Activated CD8-positive, alpha-beta memory T cell treated with anti-CD3 and anti-CD28 coated beads for 1 hour (primary cell): ENCODE data around the gene COTL1.
"Not testable (repeated sequence)": the region's sequence is repeated elsewhere in the genome, so short reads cannot be mapped to it uniquely, and the experiment has no call there.

Source experiments
- DNase-seq, 2 donors: peaks; one replicate each; pipeline ENCODE4 v3.0.0-alpha.2; 2020; ENCODE audit warnings: low read depth in 1 of 2; ENCODE audit errors: extremely low read depth in 1 of 2

Gene COTL1

DNA sequence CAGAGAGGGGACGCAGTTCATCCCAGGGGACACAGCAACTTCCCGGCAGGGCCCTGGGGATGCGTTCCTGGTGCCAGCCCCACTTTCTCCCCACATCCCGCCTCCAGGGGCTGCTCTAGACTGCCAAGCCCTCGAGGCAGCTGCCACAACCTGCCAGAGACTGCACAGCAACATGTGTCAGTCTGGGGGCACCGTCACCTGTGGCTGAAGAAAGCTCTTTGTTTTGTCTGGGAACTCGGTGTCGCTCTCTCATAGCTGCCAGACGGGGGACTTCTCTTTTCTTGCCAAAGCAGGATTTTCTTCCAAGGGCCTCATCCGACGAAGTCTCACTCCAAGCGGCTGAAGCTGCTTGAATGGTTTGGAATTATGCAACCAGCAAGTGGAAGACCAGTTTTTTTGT is 43.7 kb downstream of the COTL1 start:
- no peak for DNase-seq

DNA sequence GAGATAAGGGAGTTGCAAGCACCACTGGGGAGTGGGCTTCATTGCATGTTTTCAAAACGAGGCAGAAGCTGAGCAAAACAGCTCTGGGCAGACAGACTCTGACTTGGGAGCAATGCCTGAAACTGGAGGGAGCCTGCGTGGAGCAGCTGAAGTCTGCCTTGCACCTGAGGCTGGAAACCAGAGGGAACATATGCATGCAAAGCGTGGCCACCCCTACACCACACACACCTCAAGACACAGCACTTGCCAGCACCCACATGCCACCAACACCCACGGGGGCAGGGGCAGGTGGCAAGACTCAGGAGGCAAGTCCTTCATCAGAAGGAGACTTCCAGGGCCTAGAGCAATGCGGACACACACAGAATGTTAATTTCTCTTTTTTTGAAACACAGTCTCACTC is 45.8 kb downstream of the COTL1 start:
- no peak for DNase-seq

DNA sequence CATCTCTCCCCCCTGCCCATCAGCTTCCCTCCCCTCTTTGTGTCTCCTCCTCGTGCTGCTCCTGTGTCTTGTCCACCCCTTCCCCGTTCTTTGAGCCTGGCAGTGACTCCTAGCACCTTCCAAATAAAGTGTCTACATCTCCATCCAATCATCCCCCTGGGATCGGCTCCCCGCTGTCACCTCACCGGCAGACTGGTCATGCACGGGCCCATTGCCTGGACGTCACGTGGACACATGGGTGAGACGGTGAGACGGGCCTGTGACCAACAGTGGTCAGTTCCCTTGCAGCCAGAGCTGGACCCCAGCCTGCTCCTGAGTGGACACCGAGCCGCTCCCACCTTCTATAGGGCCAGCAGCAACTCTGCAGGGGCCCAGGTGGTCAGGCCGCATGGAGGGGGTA is 46.4 kb downstream of the COTL1 start:
- DNase-seq, result no peak

DNA sequence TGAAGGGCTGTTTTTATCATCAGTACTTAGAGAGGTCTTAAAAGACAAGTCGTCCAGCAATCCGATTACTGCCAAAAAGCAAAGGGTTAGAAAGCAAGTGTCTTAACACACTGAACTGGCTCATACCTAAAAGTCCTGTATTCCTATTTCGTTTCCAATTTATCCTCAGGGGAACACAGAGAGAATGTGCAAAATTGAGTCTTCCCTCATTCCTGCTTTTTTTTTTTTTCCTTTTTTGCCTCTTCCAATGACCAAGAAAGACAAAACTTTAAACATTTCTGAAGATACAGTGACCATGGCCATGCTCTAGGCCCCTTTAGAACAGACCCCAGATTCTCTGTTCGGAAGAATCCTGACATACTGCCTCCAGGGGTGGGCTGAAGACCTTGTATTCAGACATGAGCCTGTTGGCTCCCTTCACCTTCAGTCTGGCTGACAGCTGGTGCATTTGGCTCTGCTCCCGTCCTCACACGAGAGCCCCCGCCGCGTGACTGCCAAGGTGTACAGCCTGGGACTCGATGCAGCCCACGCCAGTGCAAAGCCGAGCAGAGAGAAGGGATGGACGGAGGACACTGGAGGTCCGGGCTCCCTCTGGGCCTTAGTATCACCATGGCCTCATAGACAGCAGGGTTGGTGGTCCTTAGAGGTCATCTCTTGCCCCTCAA is 47.0 kb downstream of the COTL1 start:
- no peak for DNase-seq

DNA sequence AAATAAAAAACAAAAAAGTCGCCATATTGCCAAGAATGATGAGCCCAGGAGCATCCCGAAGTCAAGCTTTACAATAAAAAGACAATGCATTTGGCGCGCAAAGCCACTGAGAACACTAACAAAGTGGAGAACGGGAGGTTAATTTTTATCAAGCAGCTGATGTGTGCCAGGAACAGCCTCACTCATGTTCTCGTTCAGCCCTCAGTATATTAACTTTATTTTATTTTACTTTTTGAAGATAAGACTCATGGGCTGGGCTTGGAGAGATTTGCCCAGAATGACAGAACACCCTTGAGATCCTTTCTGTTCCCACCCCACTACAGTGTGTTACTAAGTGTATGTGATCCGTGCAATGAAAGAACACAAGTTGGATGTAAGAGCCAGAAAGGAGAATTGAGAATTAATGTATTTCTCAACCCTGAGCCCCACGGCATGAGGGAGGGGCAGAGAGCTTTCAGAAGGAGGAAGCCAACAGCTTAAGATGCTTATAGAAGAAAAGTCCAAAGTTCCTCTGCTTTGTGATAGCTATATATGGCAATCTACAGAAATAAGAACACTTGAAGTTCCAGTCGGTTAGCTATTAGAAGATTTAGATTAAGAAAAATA is 48.4 kb downstream of the COTL1 start:
- DNase-seq, result no peak

DNA sequence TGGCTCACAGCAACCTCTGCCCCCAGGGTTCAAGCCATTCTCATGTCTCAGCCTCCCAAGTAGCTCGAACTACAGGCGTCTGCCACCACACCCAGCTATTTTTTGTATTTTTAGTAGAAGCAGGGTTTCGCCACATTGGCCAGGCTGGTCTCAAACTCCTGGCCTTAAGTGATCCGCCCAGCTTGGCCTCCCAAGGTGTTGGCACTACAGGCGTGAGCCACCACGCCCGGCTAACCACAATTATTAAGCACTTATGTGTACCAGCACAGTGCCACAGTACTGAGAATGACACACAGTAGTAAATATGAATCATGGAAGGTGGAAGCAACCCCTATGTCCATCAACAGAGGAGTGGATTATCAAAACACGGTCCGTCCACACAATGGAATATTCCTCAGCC is 49.8 kb downstream of the COTL1 start:
- DNase-seq, result no peak

DNA sequence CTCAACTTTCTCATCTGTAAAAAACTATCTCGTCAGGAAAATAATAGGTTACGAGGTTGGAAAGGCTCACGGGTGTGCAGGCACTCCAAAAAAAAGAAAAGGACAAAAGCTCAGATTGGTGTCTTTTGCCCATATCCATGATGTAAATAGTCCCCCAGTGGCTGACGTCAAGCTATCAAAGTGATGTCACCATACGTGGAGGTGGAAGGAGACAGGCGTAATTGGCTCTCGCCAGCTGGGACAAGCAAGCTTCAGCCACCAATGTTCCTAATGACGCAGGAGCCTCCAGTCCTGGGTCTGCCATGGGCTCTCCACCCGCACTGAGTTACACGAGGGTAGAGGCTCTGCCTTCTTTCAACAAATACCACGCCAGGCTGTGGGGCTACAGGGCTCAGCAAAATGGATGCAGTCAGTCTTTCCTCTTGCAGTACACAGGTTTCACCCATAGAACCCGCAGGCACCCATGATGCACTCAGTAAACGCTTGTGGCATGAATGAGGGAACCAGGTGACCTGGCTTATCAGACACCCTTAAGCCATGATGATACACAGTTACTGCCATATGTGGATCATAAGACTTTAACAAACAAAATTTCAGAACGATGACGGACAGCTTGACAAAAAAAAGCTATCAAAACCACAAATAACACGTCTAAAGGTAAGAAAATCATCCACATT is 50.5 kb downstream of the COTL1 start:
- DNase-seq, result no peak

DNA sequence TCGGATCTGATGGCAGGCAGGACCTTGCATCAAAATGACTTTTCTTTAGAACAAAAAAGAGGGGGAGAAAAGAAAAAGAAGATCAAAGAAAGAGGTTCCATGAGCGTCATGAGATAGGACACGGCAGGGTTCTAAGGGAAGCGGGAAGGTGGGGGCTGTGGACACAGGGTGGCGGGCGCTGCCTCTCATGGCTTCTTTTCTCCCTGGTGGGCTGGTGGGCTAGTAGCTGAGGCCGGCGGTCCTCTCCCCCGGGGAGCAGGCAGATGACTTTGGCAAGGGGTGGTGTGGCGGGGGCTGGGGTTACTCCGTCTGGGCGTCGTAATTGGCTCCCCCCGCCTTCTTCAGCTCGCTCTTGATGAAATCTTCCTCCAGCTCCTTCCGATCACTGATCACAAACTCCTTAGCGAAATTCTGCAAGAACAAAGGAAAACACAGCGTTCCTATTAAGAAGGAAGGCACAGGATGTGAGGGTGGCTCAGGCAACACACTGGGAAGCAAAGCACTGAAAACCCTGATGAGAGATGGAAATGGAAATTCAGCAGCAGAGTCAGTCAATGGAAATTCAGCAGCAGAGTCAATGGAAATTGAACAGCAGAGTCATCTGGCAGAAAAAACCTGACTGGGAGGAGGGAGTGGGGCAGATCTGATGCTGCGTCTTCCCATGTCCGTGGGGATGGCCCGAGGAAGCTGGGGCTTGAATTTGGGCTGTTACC is 51.2 kb downstream of the COTL1 start:
- DNase-seq, result no peak

DNA sequence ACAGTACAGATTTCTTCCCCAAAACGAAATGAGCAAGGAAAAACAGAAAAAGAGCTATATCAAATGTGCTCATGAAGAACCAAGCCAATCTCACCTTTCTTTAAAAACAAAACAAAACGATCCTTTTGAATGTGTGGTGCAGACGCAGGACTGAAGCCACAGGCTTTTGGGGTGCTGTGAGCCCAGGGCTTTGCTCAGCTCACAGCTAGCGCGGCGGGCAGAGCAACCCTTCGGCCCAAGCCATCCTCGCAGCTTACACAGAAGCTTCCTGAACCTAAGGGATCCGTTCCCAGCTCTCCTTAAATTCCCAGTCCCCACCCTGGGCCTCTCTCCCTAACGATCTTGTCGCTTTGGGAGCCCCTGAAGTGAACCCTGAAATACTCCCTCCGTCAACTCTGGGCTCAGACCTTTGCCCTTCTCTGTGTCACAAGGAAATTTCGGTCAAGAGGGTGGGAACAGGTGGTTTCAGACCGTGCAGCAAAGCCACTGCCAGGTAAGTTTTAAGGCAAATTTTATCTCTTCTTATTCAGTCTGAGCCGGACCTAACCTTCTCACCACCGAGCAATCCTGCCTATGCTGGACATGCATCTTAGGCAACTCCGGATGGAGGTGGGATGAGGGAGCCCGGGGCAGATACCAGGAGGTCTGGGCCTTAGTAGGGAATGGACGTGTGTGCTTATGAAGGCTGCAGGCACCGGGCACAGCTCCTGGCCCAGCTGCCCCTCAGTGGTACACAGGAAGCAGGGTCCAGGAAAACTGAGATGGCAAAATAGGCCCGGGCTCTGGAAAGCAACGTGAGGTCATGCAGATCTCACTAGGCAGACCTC is 52.0 kb downstream of the COTL1 start:
- DNase-seq, result no peak

DNA sequence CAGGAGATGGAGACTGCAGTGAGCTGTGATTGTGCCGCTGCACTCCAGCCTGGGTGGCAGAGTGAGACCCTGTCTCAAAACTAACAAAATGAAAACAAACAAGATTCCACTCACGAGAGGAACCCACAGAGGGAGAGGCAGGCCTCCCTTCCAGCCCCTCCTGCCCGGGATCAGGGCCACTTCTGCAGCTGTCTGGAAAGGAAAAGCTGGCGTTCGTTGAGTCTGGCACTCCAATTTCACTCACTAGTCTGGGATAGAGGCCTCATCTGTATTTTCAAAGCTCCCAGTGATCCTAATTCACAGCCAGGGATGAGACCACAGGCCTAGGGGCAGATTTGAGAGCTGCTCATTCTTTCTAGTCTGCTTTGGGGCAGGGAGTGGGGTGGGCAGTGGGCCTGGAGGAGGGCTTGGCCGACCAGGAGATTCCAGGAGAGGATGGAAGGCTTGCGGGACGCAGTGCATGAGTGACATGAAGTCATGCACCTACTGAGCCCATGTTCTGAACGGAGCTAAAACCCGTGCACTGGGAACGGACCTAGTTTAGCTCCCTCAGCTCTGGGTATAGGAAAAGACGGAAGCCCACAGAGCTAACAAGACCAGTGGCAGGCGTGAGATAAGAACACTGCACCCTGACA is 54.0 kb downstream of the COTL1 start:
- no peak for DNase-seq

DNA sequence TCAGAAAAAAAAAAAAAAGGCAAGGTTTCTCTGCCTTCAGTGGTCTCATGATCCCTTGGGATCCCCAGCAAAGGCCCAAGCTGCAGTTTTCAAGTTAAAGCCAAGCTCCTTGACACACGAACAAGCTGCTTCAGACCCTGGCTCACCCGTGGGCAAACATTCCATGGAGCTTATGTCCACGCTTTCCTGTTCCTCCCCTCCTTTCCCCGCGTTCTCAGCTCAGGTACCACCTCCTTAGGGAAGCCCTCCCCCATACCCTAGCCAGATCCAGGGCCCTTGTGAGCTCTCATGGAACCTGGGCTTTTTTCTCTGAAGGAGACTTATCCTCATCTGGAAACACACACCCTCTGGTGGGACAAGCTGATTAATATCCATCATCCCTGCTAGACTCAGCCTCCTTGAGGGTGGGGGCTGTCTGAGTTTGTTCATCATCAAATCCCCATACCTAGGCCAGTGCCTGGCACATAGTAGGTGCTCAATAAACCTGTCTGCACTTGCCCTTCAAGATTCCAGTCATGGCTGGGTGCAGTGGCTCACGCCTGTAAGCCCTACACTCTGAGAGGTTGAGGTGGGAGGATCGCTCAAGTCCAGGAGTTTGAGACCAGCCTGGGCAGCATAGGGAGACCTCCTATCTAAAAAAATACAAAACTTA is 54.7 kb downstream of the COTL1 start:
- no peak for DNase-seq

DNA sequence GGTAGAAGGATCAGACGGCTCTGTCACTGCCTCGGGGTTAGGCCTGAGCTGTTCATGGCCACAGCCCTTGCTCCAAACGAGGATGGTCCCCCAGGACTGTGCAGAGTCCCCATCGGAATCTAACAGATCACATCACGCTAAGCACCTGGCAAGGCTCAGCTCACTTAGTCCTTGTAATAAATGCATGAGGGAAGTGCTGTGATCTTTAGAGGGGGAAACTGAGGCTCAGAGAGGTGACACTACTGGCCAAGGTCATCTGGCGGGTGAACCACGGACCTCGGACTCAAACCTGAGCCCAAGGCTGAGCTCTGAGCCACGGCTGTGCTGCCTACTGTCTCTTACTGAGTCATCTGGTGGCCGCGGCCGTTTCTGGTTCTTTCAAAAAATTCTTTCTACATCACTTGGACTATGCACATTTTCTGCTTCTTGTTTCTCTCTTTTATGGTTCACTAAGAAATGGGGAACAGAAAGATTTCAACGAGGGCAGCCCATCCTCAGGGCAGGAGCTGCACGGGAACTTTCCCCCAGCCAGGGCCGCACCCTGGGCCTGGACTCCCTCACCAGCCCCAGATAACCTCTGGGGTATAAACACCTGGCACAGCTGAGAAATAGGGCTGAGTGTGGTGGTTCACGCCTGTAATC is 55.6 kb downstream of the COTL1 start:
- DNase-seq, result no peak

DNA sequence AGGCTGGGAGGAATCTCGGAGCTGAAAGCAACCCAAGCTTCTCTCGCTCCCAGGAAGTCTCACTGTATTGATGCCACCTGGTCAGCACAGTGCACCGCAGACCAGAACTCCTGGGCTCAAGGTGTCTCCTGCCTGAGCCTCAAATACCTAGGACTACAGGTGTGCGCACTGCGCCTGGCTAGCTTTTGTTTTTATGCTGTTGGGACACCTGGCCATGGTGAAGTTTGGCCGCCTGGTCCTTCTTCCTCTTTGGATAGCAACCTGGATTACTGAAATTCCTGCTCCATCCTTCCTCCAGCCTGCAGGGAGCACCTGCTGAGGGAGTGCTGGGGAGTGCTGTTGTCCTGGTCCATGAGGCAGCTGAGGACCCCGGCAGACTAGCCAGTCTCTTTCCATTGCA is 56.6 kb downstream of the COTL1 start:
- no peak for DNase-seq

DNA sequence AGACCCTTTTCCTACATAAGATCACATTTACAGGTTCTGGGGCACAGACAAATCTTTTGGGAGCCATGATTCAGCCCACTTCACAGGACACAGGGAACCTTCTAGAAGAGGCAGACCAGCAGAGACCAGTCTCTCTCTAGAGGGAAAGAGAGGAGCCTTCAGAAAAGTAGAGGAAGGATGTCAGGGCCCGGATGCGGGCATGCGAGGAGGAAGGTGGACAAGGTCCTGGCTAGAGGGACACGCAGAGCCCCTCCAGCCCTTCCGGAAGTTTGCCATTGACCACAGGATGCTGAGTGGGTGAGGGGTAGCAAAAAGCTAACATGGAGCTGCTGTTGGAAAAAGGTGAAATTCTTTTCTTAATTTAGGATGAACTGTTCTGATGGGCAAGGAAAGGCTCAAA is 57.6 kb downstream of the COTL1 start:
- DNase-seq, result no peak

DNA sequence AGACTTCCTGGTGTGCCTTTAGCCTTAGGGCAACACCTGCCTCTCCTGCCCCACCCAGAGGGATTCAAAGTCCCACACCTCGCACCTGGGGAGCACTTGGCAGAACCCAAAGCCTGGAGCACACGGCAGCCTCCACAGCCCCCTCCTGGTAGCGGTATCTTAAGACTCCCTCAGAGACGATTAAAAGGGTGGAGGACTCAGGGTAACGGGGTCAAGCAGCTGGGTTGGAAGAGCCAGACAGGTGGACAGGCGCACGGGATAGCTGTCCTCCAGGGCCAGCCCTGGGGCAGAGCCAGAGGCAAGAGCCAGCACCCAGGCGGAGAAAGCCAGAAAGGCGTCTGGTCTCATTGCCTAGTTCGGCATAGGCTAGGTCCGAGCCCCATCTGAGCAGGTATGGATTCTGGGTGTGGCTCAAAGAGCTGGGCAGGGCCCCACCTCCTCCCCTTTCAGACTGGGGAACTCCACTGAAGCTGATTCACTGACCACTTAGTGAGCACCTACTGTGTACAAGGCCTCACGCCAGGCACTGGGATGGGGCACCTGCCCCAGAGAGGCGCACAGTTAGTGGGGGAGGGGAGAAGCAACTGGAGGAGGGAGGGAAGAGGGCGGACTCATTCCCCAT is 58.5 kb downstream of the COTL1 start:
- no peak for DNase-seq

DNA sequence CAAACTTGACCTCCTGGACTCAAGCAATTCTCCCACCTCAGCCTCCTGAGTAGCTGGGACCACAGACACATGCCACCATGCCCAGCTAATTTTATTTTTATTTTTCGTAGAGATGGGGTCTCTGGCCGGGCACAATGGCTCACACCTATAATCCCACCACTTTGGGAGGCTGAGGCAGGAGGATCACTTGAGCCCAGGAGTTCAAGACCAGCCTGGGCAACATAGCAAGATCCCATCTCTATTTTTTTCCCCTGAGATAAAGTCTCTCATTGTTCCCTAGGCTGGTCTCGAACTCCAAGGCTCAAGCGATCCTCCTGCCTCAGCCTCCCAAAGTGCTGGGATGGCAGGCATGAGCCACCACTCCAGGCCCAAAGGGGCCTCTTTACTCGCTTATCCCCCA is 59.0 kb downstream of the COTL1 start:
- not testable (repeated sequence) for DNase-seq

DNA sequence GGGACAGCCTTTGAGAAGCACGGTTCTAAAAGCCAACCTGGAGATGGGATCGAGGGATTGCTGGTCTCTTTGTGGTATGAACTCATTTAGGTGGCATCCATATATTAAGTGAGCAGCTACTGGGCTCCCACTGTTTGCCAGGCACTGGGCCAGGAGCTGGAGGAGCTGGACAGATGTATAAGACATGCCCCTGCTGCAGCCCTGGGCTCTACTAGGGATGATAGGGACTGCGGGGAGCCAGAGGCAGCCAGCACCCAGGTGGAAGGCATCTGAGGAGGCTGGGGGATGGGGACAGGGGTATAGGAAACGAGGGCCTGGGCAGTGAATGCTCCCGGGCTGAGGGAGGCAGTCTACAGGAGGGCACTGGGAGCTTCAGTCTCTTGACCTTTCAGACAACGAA is 60.4 kb downstream of the COTL1 start:
- DNase-seq, result no peak

DNA sequence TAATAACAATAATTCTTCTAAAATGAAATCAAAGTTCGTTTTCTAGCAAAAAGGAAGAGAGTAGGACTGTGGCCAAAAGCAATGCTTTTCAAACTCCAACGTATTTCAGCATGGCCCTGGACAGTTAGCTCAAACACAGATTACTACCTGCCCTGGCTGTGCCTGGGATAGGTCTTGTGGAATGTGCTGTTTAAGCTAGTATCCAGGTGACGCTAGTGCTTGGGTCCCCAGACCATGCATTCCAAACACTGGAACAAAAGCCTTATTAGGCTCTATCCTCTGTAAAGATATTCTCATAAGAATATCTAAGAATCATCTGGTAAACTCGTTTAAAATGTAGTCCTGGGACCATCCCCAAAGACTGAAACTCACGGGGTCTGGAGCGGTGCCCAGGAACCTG is 60.8 kb downstream of the COTL1 start:
- no peak for DNase-seq
